GM18873 (cell line): ENCODE results near the gene IQCM.

Experiments
- ATAC-seq: cut with Tn5 transposase; IDR thresholded peaks from one replicate; pipeline ENCODE4 v1.9.1; 2021; ENCODE audit warnings: mild to moderate bottlenecking, moderate library complexity, moderate number of reproducible peaks; ENCODE audit not compliant: unreplicated experiment, low FRiP score

IQCM gene

GRCh38 chr4:149328161-149328560 is 487.5 kb downstream of the IQCM start:
- no peak for ATAC-seq

DNA sequence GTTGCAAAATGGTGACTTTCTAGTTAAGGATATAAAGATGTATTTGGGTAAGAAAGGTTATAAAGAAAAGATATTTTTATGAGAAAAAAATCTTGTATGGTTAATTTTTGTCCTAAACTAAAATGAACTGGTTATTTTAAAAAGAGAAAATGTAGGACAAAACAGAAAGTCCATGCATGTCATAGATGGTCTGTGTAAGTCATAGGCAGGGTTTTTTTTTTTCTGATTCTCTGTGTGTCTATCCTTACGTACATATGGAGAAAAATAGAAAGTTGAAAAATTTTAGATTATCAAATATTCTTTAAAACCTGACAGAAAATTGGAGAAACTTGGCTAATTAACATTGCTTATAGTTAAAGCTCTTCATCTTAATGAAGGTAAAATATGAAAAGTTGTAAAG is 493.4 kb downstream of the IQCM start:
- no peak for ATAC-seq

GRCh38 chr4:149321438-149321837 is 494.2 kb downstream of the IQCM start:
- ATAC-seq = no peak

GRCh38 chr4:149311076-149311475 is 504.6 kb downstream of the IQCM start:
- no peak for ATAC-seq

DNA sequence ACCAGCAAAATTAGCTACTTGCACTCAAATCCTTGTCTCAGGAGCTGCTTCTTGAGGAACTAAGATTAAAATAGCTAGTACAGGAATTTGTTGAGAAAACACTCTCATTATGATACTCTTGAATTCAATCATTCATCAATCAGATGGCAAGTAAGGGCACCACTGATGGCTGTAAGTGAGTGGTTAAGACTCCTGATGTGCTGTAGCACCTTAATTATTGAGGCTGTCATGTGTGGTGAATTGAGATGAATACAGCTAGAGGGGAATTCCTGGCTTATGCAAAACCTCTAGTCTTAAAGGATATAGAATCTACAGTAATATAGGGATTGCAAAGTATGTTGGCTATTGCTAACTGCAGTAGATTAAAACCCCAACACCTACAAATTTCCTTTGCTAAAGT is 509.1 kb downstream of the IQCM start:
- ATAC-seq = no peak
